ENCODE measurements around the gene PRMT3. TPM values are rescaled to one million over a fixed set of nuclear protein-coding genes. Genes with fewer than 3 reads are reported as not detected.

Gene PRMT3
- total and polyA plus RNA-seq, 2 donors (not counting 1 experiment from before 2014, with no cell fraction given): 6.0 to 18.3 TPM

DNA sequence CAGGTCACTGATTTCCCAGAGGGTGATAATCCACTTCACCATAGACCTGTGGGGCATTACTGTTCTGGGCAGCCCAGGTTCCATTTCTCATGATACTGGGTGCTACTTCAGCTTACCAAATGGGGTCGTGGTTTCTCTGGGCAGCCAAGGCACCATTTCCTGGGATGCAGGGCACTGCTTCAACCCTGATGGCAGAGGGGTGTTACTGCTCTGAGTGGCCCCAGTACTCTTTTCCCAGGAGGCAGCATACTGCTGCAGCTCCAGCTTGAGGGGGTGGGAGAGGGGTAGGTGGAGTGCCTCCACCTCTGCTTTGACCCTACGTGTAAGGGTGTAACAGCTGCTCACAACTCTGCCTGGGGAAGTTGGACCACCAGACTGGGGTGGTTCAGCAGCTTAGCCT is 51.1 kb downstream of the PRMT3 start:
- Histone ChIP-seq H3K27ac (ENCODE audit: low read length in 2 of 2) (no peak overlapping the region), H2AFZ (ENCODE audit: insufficient read depth, low read depth, low read length, poor library complexity, severe bottlenecking) (no peak overlapping the region), H3K27me3 (replicated peaks in 1 of 4; ENCODE audit: control extremely low read depth in 1 of 4, control insufficient read depth in 3 of 4, insufficient read depth in 4 of 4, low read length in 3 of 4) (no peaks in the 10 kb centered on the region), H3K9me3 (ENCODE audit: control extremely low read depth in 1 of 3, control insufficient read depth in 2 of 3, insufficient read depth in 1 of 3, low read length in 2 of 3) (no peaks in the 10 kb centered on the region), H4K20me1 (ENCODE audit: control insufficient read depth, insufficient read depth, low read length, poor library complexity, severe bottlenecking) (no peaks in the 10 kb centered on the region), H3K9ac (ENCODE audit: low read length) (no peak overlapping the region), H3K4me1 (ENCODE audit: control insufficient read depth in 2 of 2, insufficient read depth in 2 of 2, low read length in 2 of 2) (no peaks in the 10 kb centered on the region), H3K4me2 (replicated peaks; ENCODE audit: low read depth, low read length, poor library complexity, severe bottlenecking) (no peak overlapping the region), H3K79me2 (ENCODE audit: control insufficient read depth, insufficient read depth, low read length) (peaks cover 4% of the 10 kb centered on the region), H3K4me3 (ENCODE audit: control extremely low read depth in 1 of 5, extremely low read depth in 1 of 5, insufficient read depth in 1 of 5, low read depth in 2 of 5, low read length in 4 of 5) (no peak overlapping the region), H3K36me3 (replicated peaks in 1 of 2; ENCODE audit: control extremely low read depth in 1 of 2, control insufficient read depth in 1 of 2, extremely low read depth in 1 of 2, insufficient read depth in 2 of 2, low read length in 1 of 2) (peaks cover 0 to 16% of the 10 kb centered on the region in 2 experiments)
- no peak for TF ChIP-seq CTCF (IDR thresholded peaks at IDR 0.05)
- TF ChIP-seq EZH2 (IDR thresholded peaks at IDR 0.05; ENCODE audit: borderline replicate concordance, insufficient read depth, low read depth, low read length, poor library complexity, severe bottlenecking): no peak
- Mint-ChIP-seq H3K4me3 (no peak overlapping the region), H3K27me3 (no peaks in the 10 kb centered on the region), H3K4me1 (no peaks in the 10 kb centered on the region), H3K27ac (no peak overlapping the region), H3K9me3 (ENCODE audit: insufficient read depth) (no peaks in the 10 kb centered on the region)
- DNase-seq: no peak
- ChIA-PET POLR2A (no interaction called here), CTCF (no interaction called here)
- intact Hi-C loops (cut with micrococcal nuclease): no loop called here
- 100% methylated on average over 2 of the region's 2 CpGs for WGBS (ENCODE audit: insufficient coverage)
- ATAC-seq (ENCODE audit: low read depth): no peak

DNA sequence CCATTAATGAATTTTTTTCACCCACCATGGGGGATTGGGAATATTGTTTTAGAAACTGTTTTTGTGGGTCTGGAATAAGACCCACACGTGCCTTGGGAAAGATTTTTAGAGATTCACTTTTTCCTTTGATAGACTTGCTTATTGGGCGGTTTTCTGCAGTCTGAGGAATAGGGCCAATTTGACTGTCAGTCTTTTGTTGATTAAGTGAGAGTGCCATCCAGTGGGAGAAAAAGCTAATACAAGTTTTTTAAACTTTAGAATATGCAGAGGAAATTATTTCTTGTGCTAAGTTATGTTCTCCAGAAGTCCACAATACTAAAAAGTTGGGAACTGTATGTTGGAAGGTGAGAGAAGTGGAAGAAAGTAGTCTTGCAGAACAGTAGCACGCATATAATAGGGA is 56.1 kb downstream of the PRMT3 start:
- H3K9me3 ChIP-seq (ENCODE audit: control extremely low read depth in 1 of 3, control insufficient read depth in 2 of 3, insufficient read depth in 1 of 3, low read length in 2 of 3): no peaks in the 10 kb centered on the region
- H2AFZ ChIP-seq (ENCODE audit: insufficient read depth, low read depth, low read length, poor library complexity, severe bottlenecking): no peak overlapping the region
- no peaks in the 10 kb centered on the region for H3K79me2 ChIP-seq (ENCODE audit: control insufficient read depth, insufficient read depth, low read length)
- Mint-ChIP-seq H3K4me3 (no peak overlapping the region), H3K4me1 (no peaks in the 10 kb centered on the region), H3K9me3 (ENCODE audit: insufficient read depth) (no peaks in the 10 kb centered on the region), H3K27me3 (no peaks in the 10 kb centered on the region), H3K27ac (no peak overlapping the region)
- 91% methylated on average over 3 of the region's 3 CpGs for WGBS (ENCODE audit: insufficient coverage)
- DNase-seq (peak; percentile 6), ATAC-seq (ENCODE audit: low read depth) (no peak)
- H3K9ac ChIP-seq (ENCODE audit: low read length): no peak overlapping the region
- intact Hi-C loops (cut with micrococcal nuclease): no loop called here
- no peaks in the 10 kb centered on the region for H4K20me1 ChIP-seq (ENCODE audit: control insufficient read depth, insufficient read depth, low read length, poor library complexity, severe bottlenecking)
- H3K36me3 ChIP-seq (replicated peaks in 1 of 2; ENCODE audit: control extremely low read depth in 1 of 2, control insufficient read depth in 1 of 2, extremely low read depth in 1 of 2, insufficient read depth in 2 of 2, low read length in 1 of 2): peaks cover under 1 to 2% of the 10 kb centered on the region in 2 experiments
- POLR2A ChIA-PET: no interaction called here
- H3K27ac ChIP-seq (ENCODE audit: low read length in 2 of 2): no peak overlapping the region
- no peaks in the 10 kb centered on the region for H3K4me1 ChIP-seq (ENCODE audit: control insufficient read depth in 2 of 2, insufficient read depth in 2 of 2, low read length in 2 of 2)
- H3K27me3 ChIP-seq (replicated peaks in 1 of 4; ENCODE audit: control extremely low read depth in 1 of 4, control insufficient read depth in 3 of 4, insufficient read depth in 4 of 4, low read length in 3 of 4): no peaks in the 10 kb centered on the region
- no peak overlapping the region for H3K4me2 ChIP-seq (replicated peaks; ENCODE audit: low read depth, low read length, poor library complexity, severe bottlenecking)
- no peak overlapping the region for H3K4me3 ChIP-seq (ENCODE audit: control extremely low read depth in 1 of 5, extremely low read depth in 1 of 5, insufficient read depth in 1 of 5, low read depth in 2 of 5, low read length in 4 of 5)
- CTCF ChIA-PET: no interaction called here
- TF ChIP-seq EZH2 (IDR thresholded peaks at IDR 0.05; ENCODE audit: borderline replicate concordance, insufficient read depth, low read depth, low read length, poor library complexity, severe bottlenecking) (no peak), CTCF (IDR thresholded peaks at IDR 0.05) (no peak)
